ENCODE measurements around the gene APLN. TPM values are rescaled to one million over a fixed set of nuclear protein-coding genes. Genes with fewer than 3 reads are reported as not detected.

APLN gene
- total RNA-seq, 2 experiments from 2014 or later, result 1.9 to 2.1 TPM

GRCh38 chrX:129649268-129650182 is 5.2 kb downstream of the APLN start:
- DNase-seq, result no peak
- Mint-ChIP-seq H3K27me3 (peaks cover 7% of the 10 kb centered on the region), H3K4me3 (no peak overlapping the region), H3K27ac (no peak overlapping the region), H3K4me1 (peaks cover 2% of the 10 kb centered on the region), H3K9me3 (ENCODE audit: low read depth) (no peaks in the 10 kb centered on the region), H3K36me3 (ENCODE audit: low read depth) (no peaks in the 10 kb centered on the region)
- no peak for ATAC-seq
- intact Hi-C loops (cut with DNase I, micrococcal nuclease), result no loop called here
- CTCF ChIA-PET, result interaction anchor here (0.6 to 1.3 kb wide), 2 partner anchors 174 to 181 kb away, joined by 3 read pairs; no protein-coding TSS in a partner anchor
- POLR2A ChIA-PET, result interaction anchor here (0.6 kb wide), 1 partner anchor 112 kb away, joined by 3 read pairs; no protein-coding TSS in a partner anchor

- Mint-ChIP-seq H3K36me3 (ENCODE audit: low read depth) (no peaks in the 10 kb centered on the region), H3K9me3 (ENCODE audit: low read depth) (no peaks in the 10 kb centered on the region), H3K4me1 (peaks cover 2% of the 10 kb centered on the region), H3K27me3 (peaks cover 7% of the 10 kb centered on the region), H3K4me3 (no peak overlapping the region), H3K27ac (no peak overlapping the region)
- DNase-seq (no peak), ATAC-seq (no peak)
- ChIA-PET POLR2A (interaction anchor here (0.6 kb wide), 1 partner anchor 113 kb away, joined by 3 read pairs; no protein-coding TSS in a partner anchor), CTCF (interaction anchor here (0.6 kb wide), 1 partner anchor 181 kb away, joined by 3 read pairs; no protein-coding TSS in a partner anchor)
- intact Hi-C loops (cut with DNase I, micrococcal nuclease), result no loop called here
Observed at GRCh38 chrX:129648514-129649267, 6.1 kb downstream of the APLN start.

DNA sequence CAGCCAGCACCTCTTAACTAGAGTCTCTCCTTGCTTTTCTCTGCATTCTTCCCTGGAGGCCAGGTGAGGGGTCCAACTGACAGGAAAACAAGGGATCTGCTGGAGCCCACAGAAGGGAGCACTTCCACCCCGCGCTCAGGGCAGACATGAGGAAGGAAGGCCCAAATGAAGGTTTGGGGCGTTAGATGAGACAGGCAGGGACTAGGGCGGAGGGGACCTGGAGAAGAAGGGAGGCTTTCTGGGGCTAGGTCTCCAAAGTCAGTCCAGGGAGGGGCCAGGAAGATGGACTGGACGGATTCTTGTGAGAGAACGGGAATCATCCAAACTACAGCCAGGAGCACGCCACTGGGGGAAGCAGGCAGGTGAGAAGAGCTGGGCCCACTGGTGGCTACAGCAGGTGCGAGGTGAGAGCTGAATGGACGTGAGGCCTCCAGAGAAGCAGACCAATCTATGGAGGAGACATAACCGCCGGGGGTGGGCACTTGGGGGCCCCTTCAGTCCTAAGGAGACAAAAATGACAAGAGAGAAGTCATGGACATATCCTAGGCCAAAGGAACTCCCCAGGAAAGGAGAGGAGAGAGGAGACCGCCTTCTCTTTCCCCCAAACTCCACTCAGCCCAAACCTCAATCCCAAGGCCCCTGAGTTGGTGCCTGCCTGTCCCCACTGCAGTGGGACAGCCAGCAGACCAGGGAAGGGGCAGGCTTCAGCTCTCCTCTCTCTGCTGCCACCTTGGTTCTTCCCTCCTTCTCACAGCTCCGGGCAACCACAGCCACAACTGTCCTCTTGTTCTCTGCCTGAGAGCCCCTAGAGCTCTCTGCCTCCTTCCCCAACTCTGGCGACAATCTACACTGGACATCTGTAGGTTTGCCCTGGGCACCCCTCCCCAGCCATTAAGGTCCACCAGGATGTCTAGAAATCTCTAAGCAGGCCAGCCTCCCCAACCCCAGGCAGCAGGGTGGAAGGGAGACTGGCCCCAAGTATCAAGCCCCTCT is 7.0 kb downstream of the APLN start:
- Mint-ChIP-seq H3K27me3 (peaks cover 3% of the 10 kb centered on the region), H3K4me3 (no peak overlapping the region), H3K36me3 (ENCODE audit: low read depth) (no peaks in the 10 kb centered on the region), H3K9me3 (ENCODE audit: low read depth) (no peaks in the 10 kb centered on the region), H3K27ac (no peak overlapping the region), H3K4me1 (no peaks in the 10 kb centered on the region)
- no peak for DNase-seq
- POLR2A ChIA-PET, result no interaction called here
- CTCF ChIA-PET, result no interaction called here
- no peak for ATAC-seq
- intact Hi-C loops (cut with DNase I, micrococcal nuclease), result no loop called here

- no peak for ATAC-seq
- Mint-ChIP-seq H3K27ac (no peak overlapping the region), H3K9me3 (ENCODE audit: low read depth) (no peaks in the 10 kb centered on the region), H3K36me3 (ENCODE audit: low read depth) (no peaks in the 10 kb centered on the region), H3K4me1 (no peaks in the 10 kb centered on the region), H3K4me3 (no peak overlapping the region), H3K27me3 (no peaks in the 10 kb centered on the region)
- intact Hi-C loops (cut with DNase I, micrococcal nuclease), result no loop called here
- DNase-seq, result no peak
- ChIA-PET POLR2A (no interaction called here), CTCF (interaction anchor here (0.6 to 0.9 kb wide), 3 partner anchors 113 to 355 kb away, joined by 3 to 5 read pairs (median 3); no protein-coding TSS in a partner anchor)
Observed at GRCh38 chrX:129646566-129647417, 8.0 kb downstream of the APLN start.

- CTCF ChIA-PET, result interaction anchor here (1.1 kb wide), 1 partner anchor 283 kb away, joined by 3 read pairs; no protein-coding TSS in a partner anchor
- ATAC-seq (no peak), DNase-seq (no peak)
- Mint-ChIP-seq H3K36me3 (ENCODE audit: low read depth) (no peaks in the 10 kb centered on the region), H3K4me1 (no peaks in the 10 kb centered on the region), H3K4me3 (no peak overlapping the region), H3K27ac (no peak overlapping the region), H3K27me3 (no peaks in the 10 kb centered on the region), H3K9me3 (ENCODE audit: low read depth) (no peaks in the 10 kb centered on the region)
- POLR2A ChIA-PET, result no interaction called here
- intact Hi-C loops (cut with DNase I, micrococcal nuclease), result no loop called here
Observed at GRCh38 chrX:129642641-129643040, 12.1 kb downstream of the APLN start.

DNA sequence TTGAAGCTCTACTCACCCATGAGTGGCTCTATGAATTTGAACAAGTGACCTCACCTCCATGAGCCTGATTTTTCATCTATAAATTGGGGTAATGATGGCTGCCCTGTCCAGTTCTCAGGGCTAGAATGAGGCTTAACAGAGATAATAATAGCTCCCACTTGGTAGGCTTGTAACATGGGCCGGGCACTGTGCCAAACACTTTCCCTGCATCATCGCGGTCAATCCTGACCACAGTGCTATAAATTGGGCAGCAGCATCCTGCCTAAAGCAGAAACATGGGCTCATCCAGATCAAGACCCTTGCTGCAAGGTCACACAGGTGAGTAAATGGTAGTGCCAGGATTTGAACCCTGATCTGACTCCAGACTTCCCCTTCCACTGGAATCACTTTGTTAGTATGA is 12.8 kb downstream of the APLN start:
- intact Hi-C loops (cut with DNase I, micrococcal nuclease), result no loop called here
- H3K4me3 Mint-ChIP-seq, result no peak overlapping the region
- POLR2A ChIA-PET, result no interaction called here
- no peaks in the 10 kb centered on the region for H3K9me3 Mint-ChIP-seq (ENCODE audit: low read depth)
- no peaks in the 10 kb centered on the region for H3K4me1 Mint-ChIP-seq
- H3K27me3 Mint-ChIP-seq, result no peaks in the 10 kb centered on the region
- ATAC-seq (no peak), DNase-seq (no peak)
- no peak overlapping the region for H3K27ac Mint-ChIP-seq
- CTCF ChIA-PET, result interaction anchor here (0.6 to 1.3 kb wide), 3 partner anchors 84 to 1196 kb away, joined by 3 read pairs; no protein-coding TSS in a partner anchor
- no peaks in the 10 kb centered on the region for H3K36me3 Mint-ChIP-seq (ENCODE audit: low read depth)

- intact Hi-C loops (cut with DNase I, micrococcal nuclease), result no loop called here
Observed at GRCh38 chrX:129641469-129641868, 13.3 kb downstream of the APLN start.

GRCh38 chrX:129640737-129641136 is 14.0 kb downstream of the APLN start:
- H3K4me3 Mint-ChIP-seq, result no peak overlapping the region
- intact Hi-C loops (cut with DNase I, micrococcal nuclease), result no loop called here
- ATAC-seq (no peak), DNase-seq (no peak)
- H3K4me1 Mint-ChIP-seq, result no peaks in the 10 kb centered on the region
- no peaks in the 10 kb centered on the region for H3K9me3 Mint-ChIP-seq (ENCODE audit: low read depth)
- no peaks in the 10 kb centered on the region for H3K27me3 Mint-ChIP-seq
- CTCF ChIA-PET, result interaction anchor here (0.7 to 1.3 kb wide), 3 partner anchors 36 to 85 kb away, joined by 3 to 4 read pairs (median 4); no protein-coding TSS in a partner anchor
- no peak overlapping the region for H3K27ac Mint-ChIP-seq
- no peaks in the 10 kb centered on the region for H3K36me3 Mint-ChIP-seq (ENCODE audit: low read depth)
- POLR2A ChIA-PET, result interaction anchor here (0.5 kb wide), 1 partner anchor 179 kb away, joined by 3 read pairs; no protein-coding TSS in a partner anchor

More at GRCh38 chrX:129641469-129641868, 13.3 kb downstream of the APLN start:
- Mint-ChIP-seq H3K4me3 (no peak overlapping the region), H3K36me3 (ENCODE audit: low read depth) (no peaks in the 10 kb centered on the region), H3K27ac (no peak overlapping the region), H3K4me1 (no peaks in the 10 kb centered on the region), H3K9me3 (ENCODE audit: low read depth) (no peaks in the 10 kb centered on the region), H3K27me3 (no peaks in the 10 kb centered on the region)
- ChIA-PET CTCF (interaction anchor here (0.6 to 1.3 kb wide), 4 partner anchors 36 to 1196 kb away, joined by 3 to 4 read pairs (median 3); no protein-coding TSS in a partner anchor), POLR2A (no interaction called here)
- DNase-seq, result no peak
- ATAC-seq, result no peak

- ChIA-PET CTCF (interaction anchor here (0.5 to 1.8 kb wide), 6 partner anchors 12 to 287 kb away, joined by 3 to 7 read pairs (median 4); partner anchors contain the start of gene UTP14A), POLR2A (no interaction called here)
Observed at GRCh38 chrX:129638917-129639316, 15.8 kb downstream of the APLN start.

More at GRCh38 chrX:129638917-129639316, 15.8 kb downstream of the APLN start:
- ATAC-seq (no peak), DNase-seq (no peak)
- Mint-ChIP-seq H3K27ac (no peak overlapping the region), H3K36me3 (ENCODE audit: low read depth) (no peaks in the 10 kb centered on the region), H3K27me3 (no peaks in the 10 kb centered on the region), H3K4me1 (no peaks in the 10 kb centered on the region), H3K9me3 (ENCODE audit: low read depth) (no peaks in the 10 kb centered on the region), H3K4me3 (no peak overlapping the region)
- intact Hi-C loops (cut with DNase I, micrococcal nuclease), result no loop called here

All from activated CD4-positive, alpha-beta T cell treated with anti-CD3 and anti-CD28 coated beads for 36 hours (primary cell).